ENCODE data around the gene C4orf51. TPM values are rescaled to one million over a fixed set of nuclear protein-coding genes. Genes with fewer than 3 reads are reported as not detected.

Gene C4orf51
- total and polyA plus RNA-seq, 2 donors (not counting 1 experiment from before 2014, with no cell fraction given), result not detected

GRCh38 chr4:145760961-145761929 lies 81.3 kb downstream of the C4orf51 start:
- no peaks in the 10 kb centered on the region for H3K4me1 ChIP-seq (ENCODE audit: control insufficient read depth in 2 of 2, insufficient read depth in 2 of 2, low read length in 2 of 2)
- no peak overlapping the region for H3K4me3 ChIP-seq (ENCODE audit: control extremely low read depth in 1 of 5, extremely low read depth in 1 of 5, insufficient read depth in 1 of 5, low read depth in 2 of 5, low read length in 4 of 5)
- no peaks in the 10 kb centered on the region for H3K9me3 Mint-ChIP-seq (ENCODE audit: insufficient read depth)
- POLR2A ChIA-PET, result no interaction called here
- H3K4me1 Mint-ChIP-seq, result no peaks in the 10 kb centered on the region
- TF ChIP-seq EZH2 (IDR thresholded peaks at IDR 0.05; ENCODE audit: borderline replicate concordance, insufficient read depth, low read depth, low read length, poor library complexity, severe bottlenecking), result no peak
- H3K79me2 ChIP-seq (ENCODE audit: control insufficient read depth, insufficient read depth, low read length), result no peaks in the 10 kb centered on the region
- peaks cover 0 to 60% of the 10 kb centered on the region in 2 experiments for H3K36me3 ChIP-seq (replicated peaks in 1 of 2; ENCODE audit: control extremely low read depth in 1 of 2, control insufficient read depth in 1 of 2, extremely low read depth in 1 of 2, insufficient read depth in 2 of 2, low read length in 1 of 2)
- no peak overlapping the region for H2AFZ ChIP-seq (ENCODE audit: insufficient read depth, low read depth, low read length, poor library complexity, severe bottlenecking)
- no peak for DNase-seq
- no peaks in the 10 kb centered on the region for H3K9me3 ChIP-seq (ENCODE audit: control extremely low read depth in 1 of 3, control insufficient read depth in 2 of 3, insufficient read depth in 1 of 3, low read length in 2 of 3)
- ATAC-seq (ENCODE audit: low read depth), result no peak
- H4K20me1 ChIP-seq (ENCODE audit: control insufficient read depth, insufficient read depth, low read length, poor library complexity, severe bottlenecking), result no peaks in the 10 kb centered on the region
- intact Hi-C loops (cut with micrococcal nuclease), result no loop called here
- no peak overlapping the region for H3K4me2 ChIP-seq (replicated peaks; ENCODE audit: low read depth, low read length, poor library complexity, severe bottlenecking)
- no peak overlapping the region for H3K9ac ChIP-seq (ENCODE audit: low read length)
- CTCF ChIA-PET, result no interaction called here
- no peak overlapping the region for H3K4me3 Mint-ChIP-seq
- no peaks in the 10 kb centered on the region for H3K27me3 Mint-ChIP-seq
- WGBS (ENCODE audit: insufficient coverage), result 98% methylated on average over 49 of the region's 49 CpGs
- no peak overlapping the region for H3K27ac Mint-ChIP-seq
- no peaks in the 10 kb centered on the region for H3K27me3 ChIP-seq (replicated peaks in 1 of 4; ENCODE audit: control extremely low read depth in 1 of 4, control insufficient read depth in 3 of 4, insufficient read depth in 4 of 4, low read length in 3 of 4)
- H3K27ac ChIP-seq (ENCODE audit: low read length in 2 of 2), result no peak overlapping the region

DNA sequence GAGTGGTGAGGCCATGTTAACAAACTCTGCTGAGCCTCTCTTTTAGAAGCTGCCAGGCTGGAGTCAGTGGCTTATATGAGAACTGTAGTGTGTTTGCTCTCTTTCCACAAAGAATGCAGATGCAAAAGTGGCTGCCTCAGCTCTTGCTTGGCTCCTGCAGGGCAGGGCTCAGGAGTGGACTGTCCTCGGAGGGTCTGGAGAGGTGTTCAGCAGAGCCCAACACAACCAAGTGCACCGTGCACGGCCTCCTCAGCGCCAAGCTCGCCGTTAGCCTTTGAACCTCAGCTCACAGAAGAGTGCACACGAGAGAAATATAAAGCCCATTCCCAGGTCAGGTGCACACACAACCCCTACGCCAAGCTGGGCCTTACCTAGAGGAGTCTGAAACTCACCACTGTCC lies 82.8 kb downstream of the C4orf51 start:
- DNase-seq, result no peak
- Histone ChIP-seq H3K4me3 (ENCODE audit: control extremely low read depth in 1 of 5, extremely low read depth in 1 of 5, insufficient read depth in 1 of 5, low read depth in 2 of 5, low read length in 4 of 5) (no peak overlapping the region), H3K4me2 (replicated peaks; ENCODE audit: low read depth, low read length, poor library complexity, severe bottlenecking) (no peak overlapping the region)

More for the DNA sequence above, 82.8 kb downstream of the C4orf51 start:
- Histone ChIP-seq H2AFZ (ENCODE audit: insufficient read depth, low read depth, low read length, poor library complexity, severe bottlenecking) (no peak overlapping the region), H3K36me3 (replicated peaks in 1 of 2; ENCODE audit: control extremely low read depth in 1 of 2, control insufficient read depth in 1 of 2, extremely low read depth in 1 of 2, insufficient read depth in 2 of 2, low read length in 1 of 2) (peaks cover 0 to 66% of the 10 kb centered on the region in 2 experiments), H3K79me2 (ENCODE audit: control insufficient read depth, insufficient read depth, low read length) (no peaks in the 10 kb centered on the region), H4K20me1 (ENCODE audit: control insufficient read depth, insufficient read depth, low read length, poor library complexity, severe bottlenecking) (no peaks in the 10 kb centered on the region), H3K4me1 (ENCODE audit: control insufficient read depth in 2 of 2, insufficient read depth in 2 of 2, low read length in 2 of 2) (no peaks in the 10 kb centered on the region), H3K9me3 (ENCODE audit: control extremely low read depth in 1 of 3, control insufficient read depth in 2 of 3, insufficient read depth in 1 of 3, low read length in 2 of 3) (no peaks in the 10 kb centered on the region), H3K27me3 (replicated peaks in 1 of 4; ENCODE audit: control extremely low read depth in 1 of 4, control insufficient read depth in 3 of 4, insufficient read depth in 4 of 4, low read length in 3 of 4) (no peaks in the 10 kb centered on the region), H3K9ac (ENCODE audit: low read length) (no peak overlapping the region), H3K27ac (ENCODE audit: low read length in 2 of 2) (no peak overlapping the region)
- Mint-ChIP-seq H3K27ac (no peak overlapping the region), H3K9me3 (ENCODE audit: insufficient read depth) (peaks cover 8% of the 10 kb centered on the region), H3K4me1 (no peaks in the 10 kb centered on the region), H3K4me3 (no peak overlapping the region), H3K27me3 (no peaks in the 10 kb centered on the region)
- TF ChIP-seq, protein P1, sequence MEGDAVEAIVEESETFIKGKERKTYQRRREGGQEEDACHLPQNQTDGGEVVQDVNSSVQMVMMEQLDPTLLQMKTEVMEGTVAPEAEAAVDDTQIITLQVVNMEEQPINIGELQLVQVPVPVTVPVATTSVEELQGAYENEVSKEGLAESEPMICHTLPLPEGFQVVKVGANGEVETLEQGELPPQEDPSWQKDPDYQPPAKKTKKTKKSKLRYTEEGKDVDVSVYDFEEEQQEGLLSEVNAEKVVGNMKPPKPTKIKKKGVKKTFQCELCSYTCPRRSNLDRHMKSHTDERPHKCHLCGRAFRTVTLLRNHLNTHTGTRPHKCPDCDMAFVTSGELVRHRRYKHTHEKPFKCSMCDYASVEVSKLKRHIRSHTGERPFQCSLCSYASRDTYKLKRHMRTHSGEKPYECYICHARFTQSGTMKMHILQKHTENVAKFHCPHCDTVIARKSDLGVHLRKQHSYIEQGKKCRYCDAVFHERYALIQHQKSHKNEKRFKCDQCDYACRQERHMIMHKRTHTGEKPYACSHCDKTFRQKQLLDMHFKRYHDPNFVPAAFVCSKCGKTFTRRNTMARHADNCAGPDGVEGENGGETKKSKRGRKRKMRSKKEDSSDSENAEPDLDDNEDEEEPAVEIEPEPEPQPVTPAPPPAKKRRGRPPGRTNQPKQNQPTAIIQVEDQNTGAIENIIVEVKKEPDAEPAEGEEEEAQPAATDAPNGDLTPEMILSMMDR (IDR thresholded peaks at IDR 0.05), result no peak
- no peak for TF ChIP-seq EZH2 (IDR thresholded peaks at IDR 0.05; ENCODE audit: borderline replicate concordance, insufficient read depth, low read depth, low read length, poor library complexity, severe bottlenecking)
- 98% methylated on average over 6 of the region's 8 CpGs for WGBS (ENCODE audit: insufficient coverage)
- no peak for ATAC-seq (ENCODE audit: low read depth)
- CTCF ChIA-PET, result interaction anchor here (0.5 kb wide), 1 partner anchor 257 kb away, joined by 4 read pairs; no protein-coding TSS in a partner anchor
- intact Hi-C loops (cut with micrococcal nuclease), result no loop called here
- POLR2A ChIA-PET, result no interaction called here

Measured in B cell (primary cell).